ENCODE data around the gene SLC39A1. TPM values are rescaled to one million over a fixed set of nuclear protein-coding genes. Genes with fewer than 3 reads are reported as not detected.

Gene SLC39A1
- total and polyA plus RNA-seq, 4 donors = 73.4 to 247 (median 122) TPM

DNA sequence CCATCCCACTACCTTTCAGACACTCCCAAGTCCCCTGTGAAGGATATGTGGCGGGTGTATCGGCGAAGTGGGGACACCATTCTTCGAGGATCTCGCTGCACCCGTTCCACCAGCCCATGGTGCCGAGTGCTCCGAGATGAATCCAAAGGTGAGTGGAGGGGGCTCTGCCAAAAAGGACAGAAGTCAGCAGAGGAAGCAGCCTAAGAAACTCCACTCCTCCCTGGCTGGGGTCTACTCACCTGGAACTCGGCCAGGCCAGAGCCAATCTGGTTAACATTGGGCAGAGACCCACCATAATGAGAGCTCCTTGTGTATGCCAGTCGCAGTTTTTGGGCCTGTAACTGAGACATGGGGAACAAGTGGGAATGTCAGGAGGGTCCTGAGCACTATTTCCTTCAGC, 8.5 kb downstream of the SLC39A1 start:
- Histone ChIP-seq H3K27me3 (ENCODE audit: control insufficient read depth in 3 of 3, insufficient read depth in 3 of 3, low read length in 2 of 3) (no peaks in the 10 kb centered on the region), H3K9me3 (ENCODE audit: control insufficient read depth in 4 of 4, insufficient read depth in 3 of 4, low read length in 3 of 4) (no peaks in the 10 kb centered on the region), H3K27ac (ENCODE audit: low read depth in 1 of 2, low read length in 1 of 2) (no peak overlapping the region), H3K4me1 (ENCODE audit: control insufficient read depth in 5 of 5, insufficient read depth in 5 of 5, low read length in 5 of 5) (peaks cover 9 to 31% (median 11%) of the 10 kb centered on the region in 5 donors), H3K36me3 (ENCODE audit: control insufficient read depth in 4 of 4, insufficient read depth in 4 of 4, low read length in 4 of 4) (peaks cover 14 to 36% (median 28%) of the 10 kb centered on the region in 4 donors), H3K9ac (ENCODE audit: insufficient read depth in 1 of 2, low read length in 2 of 2) (no peak overlapping the region), H3K4me3 (no peak overlapping the region)
- DNase-seq (no peak), ATAC-seq (ENCODE audit: insufficient read depth, low FRiP score) (no peak)
- WGBS, 2 donors = 92 to 94% methylated on average over 10 of the region's 10 CpGs
- TF ChIP-seq, protein P1, sequence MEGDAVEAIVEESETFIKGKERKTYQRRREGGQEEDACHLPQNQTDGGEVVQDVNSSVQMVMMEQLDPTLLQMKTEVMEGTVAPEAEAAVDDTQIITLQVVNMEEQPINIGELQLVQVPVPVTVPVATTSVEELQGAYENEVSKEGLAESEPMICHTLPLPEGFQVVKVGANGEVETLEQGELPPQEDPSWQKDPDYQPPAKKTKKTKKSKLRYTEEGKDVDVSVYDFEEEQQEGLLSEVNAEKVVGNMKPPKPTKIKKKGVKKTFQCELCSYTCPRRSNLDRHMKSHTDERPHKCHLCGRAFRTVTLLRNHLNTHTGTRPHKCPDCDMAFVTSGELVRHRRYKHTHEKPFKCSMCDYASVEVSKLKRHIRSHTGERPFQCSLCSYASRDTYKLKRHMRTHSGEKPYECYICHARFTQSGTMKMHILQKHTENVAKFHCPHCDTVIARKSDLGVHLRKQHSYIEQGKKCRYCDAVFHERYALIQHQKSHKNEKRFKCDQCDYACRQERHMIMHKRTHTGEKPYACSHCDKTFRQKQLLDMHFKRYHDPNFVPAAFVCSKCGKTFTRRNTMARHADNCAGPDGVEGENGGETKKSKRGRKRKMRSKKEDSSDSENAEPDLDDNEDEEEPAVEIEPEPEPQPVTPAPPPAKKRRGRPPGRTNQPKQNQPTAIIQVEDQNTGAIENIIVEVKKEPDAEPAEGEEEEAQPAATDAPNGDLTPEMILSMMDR (IDR thresholded peaks at IDR 0.05; ENCODE audit: control extremely low read depth, extremely low read depth) = no peak

GRCh38 chr1:153953859-153954365, 9.4 kb downstream of the SLC39A1 start:
- H3K27ac ChIP-seq (ENCODE audit: low read depth in 1 of 2, low read length in 1 of 2) = no peak overlapping the region
- peaks cover 3 to 21% (median 9%) of the 10 kb centered on the region in 5 donors for H3K4me1 ChIP-seq (ENCODE audit: control insufficient read depth in 5 of 5, insufficient read depth in 5 of 5, low read length in 5 of 5)
- H3K4me3 ChIP-seq = no peak overlapping the region
- H3K27me3 ChIP-seq (ENCODE audit: control insufficient read depth in 3 of 3, insufficient read depth in 3 of 3, low read length in 2 of 3) = no peaks in the 10 kb centered on the region
- TF ChIP-seq, protein P1 (IDR thresholded peaks at IDR 0.05; ENCODE audit: control extremely low read depth, extremely low read depth) = no peak
- WGBS, 2 donors = 81 to 86% methylated on average over 4 of the region's 4 CpGs
- no peak for DNase-seq
- peaks cover 14 to 41% (median 31%) of the 10 kb centered on the region in 4 donors for H3K36me3 ChIP-seq (ENCODE audit: control insufficient read depth in 4 of 4, insufficient read depth in 4 of 4, low read length in 4 of 4)
- no peak for ATAC-seq (ENCODE audit: insufficient read depth, low FRiP score)
- H3K9ac ChIP-seq (ENCODE audit: insufficient read depth in 1 of 2, low read length in 2 of 2) = no peak overlapping the region
- H3K9me3 ChIP-seq (ENCODE audit: control insufficient read depth in 4 of 4, insufficient read depth in 3 of 4, low read length in 3 of 4) = no peaks in the 10 kb centered on the region

- WGBS, 2 donors = 97 to 100% methylated on average over 2 of the region's 2 CpGs
- peaks cover 0 to 10% (median 6%) of the 10 kb centered on the region in 5 donors for H3K4me1 ChIP-seq (ENCODE audit: control insufficient read depth in 5 of 5, insufficient read depth in 5 of 5, low read length in 5 of 5)
- no peak overlapping the region for H3K27ac ChIP-seq (ENCODE audit: low read depth in 1 of 2, low read length in 1 of 2)
- DNase-seq (no peak), ATAC-seq (ENCODE audit: insufficient read depth, low FRiP score) (no peak)
- H3K27me3 ChIP-seq (ENCODE audit: control insufficient read depth in 3 of 3, insufficient read depth in 3 of 3, low read length in 2 of 3) = no peaks in the 10 kb centered on the region
- peaks cover 14 to 51% (median 34%) of the 10 kb centered on the region in 4 donors for H3K36me3 ChIP-seq (ENCODE audit: control insufficient read depth in 4 of 4, insufficient read depth in 4 of 4, low read length in 4 of 4)
- TF ChIP-seq, protein P1 (IDR thresholded peaks at IDR 0.05; ENCODE audit: control extremely low read depth, extremely low read depth) = no peak
- H3K9ac ChIP-seq (ENCODE audit: insufficient read depth in 1 of 2, low read length in 2 of 2) = no peak overlapping the region
- no peak overlapping the region for H3K4me3 ChIP-seq
- H3K9me3 ChIP-seq (ENCODE audit: control insufficient read depth in 4 of 4, insufficient read depth in 3 of 4, low read length in 3 of 4) = no peaks in the 10 kb centered on the region
These were observed 11.5 kb downstream of the SLC39A1 start for GRCh38 chr1:153951801-153952200.

DNA sequence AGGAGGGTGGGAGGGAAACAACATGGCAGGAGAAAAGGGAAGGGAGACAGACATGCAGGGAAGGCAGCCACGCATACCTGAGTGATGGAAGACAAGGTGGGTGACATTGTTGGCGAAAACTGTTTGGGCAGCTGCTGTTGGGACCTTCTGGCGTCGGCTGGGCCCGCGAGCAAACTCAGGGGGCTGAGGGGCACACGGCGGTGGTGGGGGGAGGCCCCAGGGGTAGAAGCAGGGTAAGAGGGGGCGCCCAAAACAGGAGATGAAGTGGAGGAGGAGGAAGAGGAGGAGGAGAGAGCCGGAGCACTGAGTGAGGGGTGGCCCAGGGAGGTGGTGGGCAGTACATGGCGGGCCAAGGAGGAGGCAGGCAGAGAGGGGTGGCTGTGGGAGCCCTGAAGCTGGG, 12.2 kb downstream of the SLC39A1 start:
- ATAC-seq (ENCODE audit: insufficient read depth, low FRiP score) (no peak), DNase-seq (no peak)
- WGBS, 2 donors = 94 to 96% methylated on average over 11 of the region's 11 CpGs
- H3K4me3 ChIP-seq = no peak overlapping the region
- H3K27ac ChIP-seq (ENCODE audit: low read depth in 1 of 2, low read length in 1 of 2) = no peak overlapping the region
- H3K9me3 ChIP-seq (ENCODE audit: control insufficient read depth in 4 of 4, insufficient read depth in 3 of 4, low read length in 3 of 4) = no peaks in the 10 kb centered on the region
- TF ChIP-seq, protein P1 (IDR thresholded peaks at IDR 0.05; ENCODE audit: control extremely low read depth, extremely low read depth) = no peak
- H3K27me3 ChIP-seq (ENCODE audit: control insufficient read depth in 3 of 3, insufficient read depth in 3 of 3, low read length in 2 of 3) = no peaks in the 10 kb centered on the region
- peaks cover 14 to 51% (median 34%) of the 10 kb centered on the region in 4 donors for H3K36me3 ChIP-seq (ENCODE audit: control insufficient read depth in 4 of 4, insufficient read depth in 4 of 4, low read length in 4 of 4)
- H3K9ac ChIP-seq (ENCODE audit: insufficient read depth in 1 of 2, low read length in 2 of 2) = no peak overlapping the region
- peaks cover 0 to 7% (median 4%) of the 10 kb centered on the region in 5 donors for H3K4me1 ChIP-seq (ENCODE audit: control insufficient read depth in 5 of 5, insufficient read depth in 5 of 5, low read length in 5 of 5)

Measured in lung (tissue), 12 donors.